ENCODE data around the gene RHAG.
"Not testable (repeated sequence)": the region's sequence is repeated elsewhere in the genome, so short reads cannot be mapped to it uniquely, and the experiment has no call there.

The RHAG gene

GRCh38 chr6:49635978-49636712, 494 bp downstream of the RHAG start:
- DNase-seq (ENCODE audit: low read depth in 2 of 2) = no peak

- no peak for DNase-seq (ENCODE audit: low read depth in 2 of 2)
Observed at GRCh38 chr6:49635480-49635879, 1.2 kb downstream of the RHAG start.

GRCh38 chr6:49634836-49635218, 1.8 kb downstream of the RHAG start:
- DNase-seq (ENCODE audit: low read depth in 2 of 2) = no peak

- DNase-seq (ENCODE audit: low read depth in 2 of 2) = no peak
Observed at GRCh38 chr6:49634092-49634835, 2.4 kb downstream of the RHAG start.

GRCh38 chr6:49633541-49633940, 3.1 kb downstream of the RHAG start:
- DNase-seq (ENCODE audit: low read depth in 2 of 2) = no peak

- DNase-seq (ENCODE audit: low read depth in 2 of 2) = no peak
Observed at GRCh38 chr6:49632727-49633126, 3.9 kb downstream of the RHAG start.

- not testable (repeated sequence) for DNase-seq (ENCODE audit: low read depth in 2 of 2)
Observed at GRCh38 chr6:49629485-49630088, 7.1 kb downstream of the RHAG start.

GRCh38 chr6:49626811-49627210, 9.8 kb downstream of the RHAG start:
- no peak for DNase-seq (ENCODE audit: low read depth in 2 of 2)

- no peak for DNase-seq (ENCODE audit: low read depth in 2 of 2)
Observed at GRCh38 chr6:49618257-49618656, 18.4 kb downstream of the RHAG start.

GRCh38 chr6:49614144-49614543, 22.5 kb downstream of the RHAG start:
- not testable (repeated sequence) for DNase-seq (ENCODE audit: low read depth in 2 of 2)

- DNase-seq (ENCODE audit: low read depth in 2 of 2) = no peak
Observed at GRCh38 chr6:49609285-49609684, 27.4 kb downstream of the RHAG start.

- DNase-seq (ENCODE audit: low read depth in 2 of 2) = not testable (repeated sequence)
Observed at GRCh38 chr6:49608275-49608674, 28.4 kb downstream of the RHAG start.

- no peak for DNase-seq (ENCODE audit: low read depth in 2 of 2)
Observed at GRCh38 chr6:49607391-49607982, 29.2 kb downstream of the RHAG start.

- no peak for DNase-seq (ENCODE audit: low read depth in 2 of 2)
Observed at GRCh38 chr6:49606721-49607390, 29.8 kb downstream of the RHAG start.

- DNase-seq (ENCODE audit: low read depth in 2 of 2) = not testable (repeated sequence)
Observed at GRCh38 chr6:49604080-49604479, 32.6 kb downstream of the RHAG start.

- not testable (repeated sequence) for DNase-seq (ENCODE audit: low read depth in 2 of 2)
Observed at GRCh38 chr6:49587262-49587661, 49.4 kb downstream of the RHAG start.

- DNase-seq (ENCODE audit: low read depth in 2 of 2) = no peak
Observed at GRCh38 chr6:49582529-49582928, 54.1 kb downstream of the RHAG start.

- DNase-seq (ENCODE audit: low read depth in 2 of 2) = no peak
Observed at GRCh38 chr6:49579649-49580048, 57.0 kb downstream of the RHAG start.

GRCh38 chr6:49576618-49577017, 60.0 kb downstream of the RHAG start:
- DNase-seq (ENCODE audit: low read depth in 2 of 2) = no peak

GRCh38 chr6:49570474-49571079, 66.1 kb downstream of the RHAG start:
- no peak for DNase-seq (ENCODE audit: low read depth in 2 of 2)

GRCh38 chr6:49565855-49566254, 70.8 kb downstream of the RHAG start:
- DNase-seq (ENCODE audit: low read depth in 2 of 2) = no peak
